Stomach (tissue), 9 donors: ENCODE data around the gene KCTD16. TPM values are rescaled to one million over a fixed set of nuclear protein-coding genes. Genes with fewer than 3 reads are reported as not detected.

Experiments used
- DNase-seq, 2 donors: peaks; one replicate each; pipeline versions ENCODE4 v3.0.0 to v3.0.0-alpha.2; 2013 to 2019
- H3K27ac ChIP-seq, 5 donors: fragments of 200-600 bp in 4 of 5; sonication (generic) in 4 of 5; one replicate each; pipeline ENCODE4 v1.5.1; 2013 to 2019; ENCODE audit warnings: mild to moderate bottlenecking in 1 of 5, moderate library complexity in 1 of 5
- H3K27me3 ChIP-seq, 3 donors: fragments of 200-600 bp; sonication (generic); one replicate each; pipeline ENCODE4 v1.5.1; 2017 to 2019; ENCODE audit warnings: mixed run types in 1 of 3
- H3K36me3 ChIP-seq, 4 donors: fragments of 200-600 bp; sonication (generic); 1 replicate in 3 of 4; 2 replicates in 1 of 4; pipeline ENCODE4 v1.5.1; 2016 to 2019
- H3K4me1 ChIP-seq, 4 donors: fragments of 200-600 bp; sonication (generic); one replicate each; pipeline ENCODE4 v1.5.1; 2016 to 2019
- H3K4me3 ChIP-seq, 4 donors: fragments of 200-600 bp; sonication (generic) in 3 of 4; one replicate each; pipeline ENCODE4 v1.5.1; 2016 to 2019; ENCODE audit warnings: mild to moderate bottlenecking in 1 of 4
- H3K9me3 ChIP-seq, 4 donors: fragments of 200-600 bp; sonication (generic); one replicate each; pipeline ENCODE4 v1.5.1; 2016 to 2019
- CTCF ChIP-seq, 7 experiments: fragments of 450-650 bp in 4 of 7; fragments of 200-600 bp in 3 of 7; sonication (generic) in 3 of 7; IDR thresholded peaks; one replicate each; pipeline ENCODE4 v1.5.1; 2016 to 2019; ENCODE audit warnings: antibody characterized with exemption in 7 of 7, control low read depth in 2 of 7, mild to moderate bottlenecking in 1 of 7
- EP300 ChIP-seq: sonication (generic); formaldehyde crosslinking; IDR thresholded peaks from one replicate; pipeline ENCODE4 v1.6.1; 2017; ENCODE audit warnings: antibody characterized with exemption
- POLR2A ChIP-seq, 4 donors: fragments of 450-650 bp; IDR thresholded peaks; one replicate each; pipeline ENCODE4 v1.6.1; 2016; ENCODE audit warnings: antibody characterized with exemption in 4 of 4, control low read depth in 2 of 4, mild to moderate bottlenecking in 1 of 4, moderate library complexity in 1 of 4
- POLR2AphosphoS5 ChIP-seq, 3 donors: sonication (generic); formaldehyde crosslinking; IDR thresholded peaks; one replicate each; pipeline ENCODE4 v1.6.1; 2016; ENCODE audit warnings: antibody characterized with exemption in 3 of 3
- WGBS, 5 donors: extraction: QIAGEN DNeasy Blood & Tissue Kit in 3 of 5; methylation state at CpG; one replicate each; pipeline versions ENCODE4 v1.1.5 to v1.1.7; 2013 to 2018; 5-methylcytosine and 5-hydroxymethylcytosine counted together
- intact Hi-C: fragments of 100-400 bp; cut with DNase I; formaldehyde crosslinking; loops from one replicate; pipeline ENCODE4 v1.15.1; 2023; ENCODE audit warnings: low total_unique reads
- polyA plus RNA-seq, 3 donors: library from polyadenylated mRNA; stranded (reverse); fragments of 200-250 nt; gene quantifications; one replicate each; pipeline ENCODE4 v1.2.3, GENCODE V29; 2013
- total RNA-seq, 5 donors: library from RNA; depleted of rRNA; stranded (reverse); fragments of >200 nt; gene quantifications; one replicate each; pipeline versions ENCODE4 v1.1.0 to v1.2.3, GENCODE V29; 2014 to 2016
- donor health status: healthy with polysubstance abuse.
- donor health status: Bipolar disorder and iron deficiency.
- donor health status: healthy.

Gene KCTD16
- total and polyA plus RNA-seq, 8 donors: under 0.01 to 1.8 (median under 0.01) TPM; not detected in 4

DNA sequence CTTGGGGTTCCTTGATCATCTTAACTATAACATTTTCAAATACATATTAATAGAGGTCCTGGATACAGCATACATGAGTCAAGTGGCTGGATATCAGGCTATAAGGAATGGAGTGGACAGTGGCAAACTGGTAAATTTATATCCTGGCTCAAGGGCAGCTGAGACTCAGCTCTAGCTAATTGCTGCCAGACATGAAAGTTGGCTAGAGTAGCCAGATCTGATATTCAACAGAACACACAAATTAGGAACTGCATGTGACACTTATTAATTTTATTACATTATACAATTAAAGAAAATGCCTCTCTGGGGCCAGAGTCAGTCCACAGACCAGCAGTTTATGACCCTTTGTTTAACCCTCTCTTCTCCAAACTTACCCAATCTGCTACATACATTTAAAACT lies 206.5 kb downstream of the KCTD16 start:
- Histone ChIP-seq H3K4me3 (no peak overlapping the region), H3K4me1 (no peaks in the 10 kb centered on the region), H3K36me3 (no peaks in the 10 kb centered on the region), H3K27me3 (no peaks in the 10 kb centered on the region), H3K9me3 (peaks cover 0 to 7% (median 0%) of the 10 kb centered on the region in 4 donors), H3K27ac (no peak overlapping the region)
- TF ChIP-seq POLR2A (IDR thresholded peaks at IDR 0.05) (no peak), CTCF (IDR thresholded peaks at IDR 0.05) (no peak), EP300 (no peak), POLR2AphosphoS5 (IDR thresholded peaks at IDR 0.05) (no peak)
- peak in 1 of 2 donors; percentile 15 for DNase-seq
- intact Hi-C loops: no loop called here

- Histone ChIP-seq H3K36me3 (no peaks in the 10 kb centered on the region), H3K27me3 (no peaks in the 10 kb centered on the region), H3K4me3 (no peak overlapping the region), H3K9me3 (peaks cover 0 to 7% (median 0%) of the 10 kb centered on the region in 4 donors), H3K27ac (no peak overlapping the region), H3K4me1 (no peaks in the 10 kb centered on the region)
- intact Hi-C loops: no loop called here
- WGBS, 5 donors: 77 to 90% (median 88%) methylated on average over 5 of the region's 5 CpGs
- no peak for DNase-seq
- no peak for TF ChIP-seq EP300
- TF ChIP-seq CTCF (IDR thresholded peaks at IDR 0.05): no peak
- no peak for TF ChIP-seq POLR2AphosphoS5 (IDR thresholded peaks at IDR 0.05)
- TF ChIP-seq POLR2A (IDR thresholded peaks at IDR 0.05): no peak
These were observed 208.0 kb downstream of the KCTD16 start for GRCh38 chr5:144378681-144379080.

DNA sequence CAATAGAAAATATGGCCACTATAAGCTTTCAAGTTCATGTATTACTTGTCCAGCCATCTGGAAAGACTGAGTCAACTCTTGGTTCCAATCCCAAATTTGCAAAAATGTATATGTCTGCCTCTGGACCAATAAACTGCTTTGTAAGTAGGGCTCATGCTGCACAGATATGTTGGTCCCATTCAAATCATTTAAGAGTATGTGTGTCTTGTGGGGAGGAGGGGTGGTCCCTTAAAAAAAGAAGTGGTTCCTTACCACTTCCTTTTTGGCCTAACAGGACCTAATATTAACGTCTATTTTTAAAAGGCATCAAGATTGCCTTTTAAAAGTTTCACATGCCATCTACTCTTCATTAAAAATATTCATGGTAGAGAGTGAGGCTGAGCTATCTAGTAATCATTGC lies 214.9 kb downstream of the KCTD16 start:
- TF ChIP-seq POLR2A (IDR thresholded peaks at IDR 0.05) (no peak), EP300 (no peak), POLR2AphosphoS5 (IDR thresholded peaks at IDR 0.05) (no peak), CTCF (IDR thresholded peaks at IDR 0.05) (no peak)
- Histone ChIP-seq H3K27me3 (no peaks in the 10 kb centered on the region), H3K4me1 (no peaks in the 10 kb centered on the region), H3K36me3 (no peaks in the 10 kb centered on the region), H3K27ac (no peak overlapping the region), H3K4me3 (no peak overlapping the region), H3K9me3 (peaks cover 0 to 7% (median 0%) of the 10 kb centered on the region in 4 donors)
- intact Hi-C loops: no loop called here
- no peak for DNase-seq
- 37 to 61% (median 54%) methylated on average over 1 of the region's 1 CpG for WGBS, 5 donors

DNA sequence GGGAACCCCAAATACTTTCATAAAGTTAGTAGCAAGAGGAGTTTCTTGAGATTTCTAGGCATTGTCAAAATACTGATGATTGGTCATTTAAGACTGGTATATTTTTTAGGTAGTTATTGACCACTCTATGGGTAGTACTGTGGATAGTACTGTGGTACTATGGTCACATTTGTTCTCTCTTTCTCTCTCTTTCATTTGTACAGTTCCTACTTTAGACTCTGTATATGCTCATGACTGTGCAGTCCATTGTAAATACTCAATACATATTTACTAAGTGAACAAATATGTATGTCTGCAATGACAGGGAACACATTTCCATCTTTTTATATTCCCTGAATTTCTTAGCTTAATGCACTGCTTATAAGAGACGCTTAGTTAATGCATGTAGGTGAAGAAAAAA lies 215.6 kb downstream of the KCTD16 start:
- no peak for DNase-seq
- Histone ChIP-seq H3K9me3 (peaks cover 0 to 2% (median 0%) of the 10 kb centered on the region in 4 donors), H3K4me1 (no peaks in the 10 kb centered on the region), H3K4me3 (no peak overlapping the region), H3K36me3 (no peaks in the 10 kb centered on the region), H3K27ac (no peak overlapping the region), H3K27me3 (no peaks in the 10 kb centered on the region)
- WGBS, 5 donors: 52 to 94% (median 86%) methylated on average over 1 of the region's 1 CpG
- intact Hi-C loops: no loop called here
- no peak for TF ChIP-seq CTCF (IDR thresholded peaks at IDR 0.05)
